GM18909 (cell line): Measurements from ENCODE around the gene FKBP11.

Experiments
- ATAC-seq: cut with Tn5 transposase; IDR thresholded peaks from one replicate; pipeline ENCODE4 v1.9.1; 2021; ENCODE audit warnings: mild to moderate bottlenecking; ENCODE audit not compliant: unreplicated experiment, poor library complexity

Gene FKBP11

GRCh38 chr12:48956279-48957140 lies 31.2 kb upstream of the FKBP11 start:
- peak; percentile 16 for ATAC-seq

- no peak for ATAC-seq
These were observed 29.7 kb upstream of the FKBP11 start for GRCh38 chr12:48954841-48955501.

- no peak for ATAC-seq
These were observed 28.8 kb upstream of the FKBP11 start for GRCh38 chr12:48954061-48954460.

- ATAC-seq, result no peak
These were observed 27.4 kb upstream of the FKBP11 start for GRCh38 chr12:48952691-48953090.

- no peak for ATAC-seq
These were observed 22.4 kb upstream of the FKBP11 start for GRCh38 chr12:48947727-48948126.

GRCh38 chr12:48946943-48947342 lies 21.7 kb upstream of the FKBP11 start:
- no peak for ATAC-seq

GRCh38 chr12:48946205-48946604 lies 20.9 kb upstream of the FKBP11 start:
- no peak for ATAC-seq

- ATAC-seq, result no peak
These were observed 17.9 kb upstream of the FKBP11 start for GRCh38 chr12:48943221-48943620.

- no peak for ATAC-seq
These were observed 14.9 kb upstream of the FKBP11 start for GRCh38 chr12:48940181-48940580.

GRCh38 chr12:48938805-48939204 lies 13.5 kb upstream of the FKBP11 start:
- ATAC-seq, result no peak

GRCh38 chr12:48937170-48937569 lies 11.9 kb upstream of the FKBP11 start:
- ATAC-seq, result no peak

GRCh38 chr12:48936379-48936979 lies 11.2 kb upstream of the FKBP11 start:
- ATAC-seq, result no peak

- no peak for ATAC-seq
These were observed 9.0 kb upstream of the FKBP11 start for GRCh38 chr12:48934312-48934706.

- ATAC-seq, result no peak
These were observed 8.5 kb upstream of the FKBP11 start for GRCh38 chr12:48933664-48934311.

GRCh38 chr12:48932878-48933277 lies 7.6 kb upstream of the FKBP11 start:
- ATAC-seq, result no peak

GRCh38 chr12:48930475-48930874 lies 5.2 kb upstream of the FKBP11 start:
- ATAC-seq, result no peak

GRCh38 chr12:48929551-48929950 lies 4.3 kb upstream of the FKBP11 start:
- ATAC-seq, result no peak

GRCh38 chr12:48927261-48927660 lies 2.0 kb upstream of the FKBP11 start:
- ATAC-seq, result no peak

GRCh38 chr12:48924617-48925303 lies 532 bp downstream of the FKBP11 start:
- ATAC-seq, result peak; percentile 70

GRCh38 chr12:48923117-48923516 lies 2.2 kb downstream of the FKBP11 start:
- ATAC-seq, result no peak
